HepG2 (cell line): ENCODE results near the gene CEACAM18. TPM values are rescaled to one million over a fixed set of nuclear protein-coding genes. Genes with fewer than 3 reads are reported as not detected.

Experiments used
- ATAC-seq: fragments of 200-7000 bp; cut with Tn5 transposase; 3 replicates; pipeline ENCODE4 v1.9.1; 2020; ENCODE audit warnings: mild to moderate bottlenecking, moderate library complexity
- BruUV-seq: library from RNA; stranded (reverse); fragments of 400-500 nt; replicated peaks from 2 replicates; lab custom pipeline; 2021; lab: Mats Ljungman, UMichigan
- CTCF ChIA-PET: fragments of 300-600 bp; formaldehyde crosslinking; extraction: SDS; loops from one replicate; lab custom pipeline; 2021; ENCODE audit warnings: low total read pairs, inconsistent platforms, low intra/inter-chr PET ratio; lab: Yijun Ruan, JAX
- POLR2A ChIA-PET: fragments of 350-600 bp; sonication (Branson Sonifier 250); formaldehyde crosslinking; loops from one replicate; lab custom pipeline; 2020; ENCODE audit warnings: antibody characterized with exemption, inconsistent platforms; lab: Yijun Ruan, JAX
- DNase-seq: peaks from one replicate; pipeline ENCODE4 v3.0.0-alpha.2; 2015; ENCODE audit warnings: low spot score
- FAIRE-seq: peaks from 3 replicates; lab custom pipeline; 2011; peaks lifted over from hg19 to GRCh38; lab: Jason Lieb, UNC
- H2AFZ ChIP-seq: one replicate; pipeline ENCODE4 v1.6.1; 2011; ENCODE audit warnings: low read length, inconsistent platforms
- H3K27ac ChIP-seq: fragments of 300-600 bp; 3 replicates; pipeline ENCODE4 v1.8.0; 2011; ENCODE audit warnings: mixed run types, mild to moderate bottlenecking, mixed read lengths, low read length, inconsistent platforms; ENCODE audit not compliant: insufficient read depth; ENCODE audit errors: extremely low read length
- H3K27me3 ChIP-seq, 2 experiments: fragments of 200-600 bp in 1 of 2; 2 replicates in 1 of 2; 3 replicates in 1 of 2; pipeline versions ENCODE4 v1.6.0 to v1.8.0; 2011; ENCODE audit warnings: low read length in 2 of 2, mild to moderate bottlenecking in 2 of 2, moderate library complexity in 2 of 2, inconsistent platforms in 1 of 2; ENCODE audit not compliant: insufficient read depth in 2 of 2, control insufficient read depth in 1 of 2
- H3K36me3 ChIP-seq, 2 experiments: fragments of 200-600 bp in 1 of 2; replicated peaks in 1 of 2; 2 replicates in 1 of 2; 3 replicates in 1 of 2; pipeline versions ENCODE4 v1.5.1 to v1.8.0; 2011; ENCODE audit warnings: low read length in 2 of 2, inconsistent platforms in 1 of 2; ENCODE audit not compliant: insufficient read depth in 2 of 2, control insufficient read depth in 1 of 2
- H3K4me1 ChIP-seq: 2 replicates; pipeline ENCODE4 v1.5.1; 2012; ENCODE audit warnings: low read length, inconsistent platforms; ENCODE audit not compliant: insufficient read depth
- H3K4me2 ChIP-seq: 2 replicates; pipeline ENCODE4 v1.6.0; 2011; ENCODE audit warnings: low read depth, low read length, inconsistent platforms
- H3K4me3 ChIP-seq, 3 experiments: fragments of 200-600 bp in 1 of 3; sonication (generic), shearing (Covaris generic) in 1 of 3; replicated peaks in 1 of 3; 2 replicates each; pipeline ENCODE4 v1.5.1; 2011 to 2016; ENCODE audit warnings: low read length in 3 of 3, inconsistent platforms in 2 of 3, low read depth in 2 of 3, mild to moderate bottlenecking in 2 of 3, control low read depth in 1 of 3, mixed read lengths in 1 of 3; ENCODE audit not compliant: insufficient read depth in 1 of 3
- H3K79me2 ChIP-seq: one replicate; pipeline ENCODE4 v1.6.1; 2011; ENCODE audit warnings: low read length, inconsistent platforms; ENCODE audit not compliant: insufficient read depth
- H3K9ac ChIP-seq: 2 replicates; pipeline ENCODE4 v1.6.0; 2011; ENCODE audit warnings: mild to moderate bottlenecking, low read depth, low read length, inconsistent platforms; ENCODE audit not compliant: insufficient read depth
- H3K9me3 ChIP-seq: 2 replicates; pipeline ENCODE4 v1.5.1; 2012; ENCODE audit warnings: mild to moderate bottlenecking, low read length
- H4K20me1 ChIP-seq: 2 replicates; pipeline ENCODE4 v1.6.0; 2011; ENCODE audit warnings: inconsistent platforms, mild to moderate bottlenecking, low read length, moderate library complexity; ENCODE audit not compliant: insufficient read depth
- CC2D1A ChIP-seq: sonication (generic); formaldehyde crosslinking; IDR thresholded peaks from 2 replicates; pipeline ENCODE4 v1.8.1; 2023; ENCODE audit warnings: mild to moderate bottlenecking, missing genetic modification reagents
- CREB1 ChIP-seq, 2 experiments: fragments of 450-650 bp in 1 of 2; IDR thresholded peaks; 2 replicates each; pipeline ENCODE4 v1.6.1; 2016 to 2017; ENCODE audit warnings: control low read depth in 1 of 2, mild to moderate bottlenecking in 1 of 2, missing compliant biosample characterization in 1 of 2, missing genetic modification characterization in 1 of 2
- DMTF1 ChIP-seq: sonication (generic); formaldehyde crosslinking; IDR thresholded peaks from 2 replicates; pipeline ENCODE4 v1.4.0; 2020; ENCODE audit warnings: mild to moderate bottlenecking, missing genetic modification reagents
- PHF20 ChIP-seq: sonication (generic); formaldehyde crosslinking; IDR thresholded peaks from 2 replicates; pipeline ENCODE4 v1.5.0; 2020; ENCODE audit warnings: mild to moderate bottlenecking, missing genetic modification reagents
- ZNF569 ChIP-seq: sonication (generic); formaldehyde crosslinking; IDR thresholded peaks from 2 replicates; pipeline ENCODE4 v1.5.0; 2020; ENCODE audit warnings: mild to moderate bottlenecking, missing genetic modification reagents, moderate library complexity, borderline replicate concordance
- WGBS: methylation state at CpG from one replicate; pipeline ENCODE4 v1.1.6; 2017; ENCODE audit warnings: low lambda C conversion rate; 5-methylcytosine and 5-hydroxymethylcytosine counted together
- in situ Hi-C: cut with HindIII; loops from 2 replicates; pipeline ENCODE4 v1.10.0; 2017; ENCODE audit warnings: low pct_unique_long_range_greater_than_20kb; ENCODE audit not compliant: extremely low pct_ligation_motif_present
- intact Hi-C: fragments of 100-400 bp; cut with micrococcal nuclease; formaldehyde crosslinking; loops from one replicate; pipeline ENCODE4 v1.10.0; 2022; ENCODE audit not compliant: unreplicated experiment
- polyA plus RNA-seq, 8 experiments: library from polyadenylated mRNA; depleted of rRNA in 3 of 8; stranded (reverse) in 7 of 8; unstranded in 1 of 8; fragments of >200 nt; fragmentation: Illumina TruSeq in 4 of 8; extraction: Trizol in 4 of 8; gene quantifications; 2 replicates each; pipeline versions ENCODE4 v1.2.1 to v1.2.3, GENCODE V29; 2011 to 2016; ENCODE audit warnings: low read depth in 4 of 8, missing spikeins in 1 of 8, mixed read lengths in 1 of 8; ENCODE audit not compliant: insufficient read depth in 1 of 8
- total RNA-seq, 5 experiments: library from RNA; depleted of rRNA; stranded (reverse); fragments of >200 nt; fragmentation: Illumina TruSeq; extraction: Trizol; gene quantifications; 2 replicates each; pipeline ENCODE4 v1.2.3, GENCODE V29; 2016; ENCODE audit warnings: low read depth in 1 of 5

The CEACAM18 gene
- total and polyA plus RNA-seq, 2 of the 13 experiments (the other 11 are each of a cell fraction or from before 2014, with no cell fraction given) = not detected

GRCh38 chr19:51458051-51458645, 20.2 kb upstream of the CEACAM18 start, which contains the start of gene SIGLEC8:
SIGLEC8 (minus strand) TSS chr19:51458454; CDS start chr19:51458387, 67 bp downstream.
- peaks cover 18% of the 10 kb centered on the region; the same call in 1 of the 2 replicates for H3K4me1 ChIP-seq
- ATAC-seq (no peak), DNase-seq (no peak), FAIRE-seq (no peak)
- peaks cover 10 to 55% of the 10 kb centered on the region in 2 experiments; a peak in 4 of 5 replicates for H3K27me3 ChIP-seq
- no peaks in the 10 kb centered on the region for H3K79me2 ChIP-seq
- 2% methylated on average over 8 of the region's 10 CpGs for WGBS
- ChIA-PET CTCF (no interaction called here), POLR2A (no interaction called here)
- TF ChIP-seq ZNF569 (CRISPR knock-in tag) (no peak), CC2D1A (CRISPR knock-in tag) (no peak)
- no peaks in the 10 kb centered on the region for H4K20me1 ChIP-seq
- H2AFZ ChIP-seq = no peak within 1 kb of the TSS
- no peaks in the 10 kb centered on the region for H3K36me3 ChIP-seq
- in situ Hi-C loops (no loop called here), intact Hi-C loops (no loop called here)
- no peaks in the 10 kb centered on the region for H3K9me3 ChIP-seq
- no peak within 1 kb of the TSS for H3K4me2 ChIP-seq
- H3K27ac ChIP-seq = no peak within 1 kb of the TSS
- BruUV-seq = no TSS peak
- no peak within 1 kb of the TSS for H3K4me3 ChIP-seq
- no peak within 1 kb of the TSS for H3K9ac ChIP-seq

- H4K20me1 ChIP-seq = no peaks in the 10 kb centered on the region
- H2AFZ ChIP-seq = no peak overlapping the region
- no peak overlapping the region for H3K9ac ChIP-seq
- H3K9me3 ChIP-seq = no peaks in the 10 kb centered on the region
- in situ Hi-C loops = no loop called here
- no peak overlapping the region for H3K27ac ChIP-seq
- no peak overlapping the region for H3K4me3 ChIP-seq
- POLR2A ChIA-PET = no interaction called here
- BruUV-seq = no TSS peak
- TF ChIP-seq PHF20 (CRISPR knock-in tag) = no peak
- 0 out of 2 replicates have a peak, but pooled peaks have one; percentile 7 for TF ChIP-seq CREB1 (IDR thresholded peaks at IDR 0.05)
- no peak for TF ChIP-seq CREB1 (CRISPR knock-in tag; IDR thresholded peaks at IDR 0.05)
- TF ChIP-seq DMTF1 (CRISPR knock-in tag) = no peak
- TF ChIP-seq, all 625 proteins: peak for 1
- H3K27me3 ChIP-seq = peaks cover 10 to 53% of the 10 kb centered on the region in 2 experiments; a peak in 4 of 5 replicates
- no peaks in the 10 kb centered on the region for H3K79me2 ChIP-seq
- CTCF ChIA-PET = no interaction called here
- DNase-seq (no peak), ATAC-seq (no peak), FAIRE-seq (no peak)
- WGBS = 17% methylated on average over 11 of the region's 14 CpGs
- intact Hi-C loops = no loop called here
- H3K36me3 ChIP-seq = no peaks in the 10 kb centered on the region
- no peak overlapping the region for H3K4me2 ChIP-seq
- peaks cover 18% of the 10 kb centered on the region; the same call in 1 of the 2 replicates for H3K4me1 ChIP-seq
These were observed 19.3 kb upstream of the CEACAM18 start for GRCh38 chr19:51458899-51459505.
